NCI-H510A treated with DMSO at 0.1 percent for 48 hours (cell line): ENCODE results near the gene PITHD1.
"Not testable (repeated sequence)": the region's sequence is repeated elsewhere in the genome, so short reads cannot be mapped to it uniquely, and the experiment has no call there.

Experiments used
- DNase-seq: peaks from one replicate; lab custom pipeline; 2025; lab: John Stamatoyannopoulos, UW

PITHD1 gene

DNA sequence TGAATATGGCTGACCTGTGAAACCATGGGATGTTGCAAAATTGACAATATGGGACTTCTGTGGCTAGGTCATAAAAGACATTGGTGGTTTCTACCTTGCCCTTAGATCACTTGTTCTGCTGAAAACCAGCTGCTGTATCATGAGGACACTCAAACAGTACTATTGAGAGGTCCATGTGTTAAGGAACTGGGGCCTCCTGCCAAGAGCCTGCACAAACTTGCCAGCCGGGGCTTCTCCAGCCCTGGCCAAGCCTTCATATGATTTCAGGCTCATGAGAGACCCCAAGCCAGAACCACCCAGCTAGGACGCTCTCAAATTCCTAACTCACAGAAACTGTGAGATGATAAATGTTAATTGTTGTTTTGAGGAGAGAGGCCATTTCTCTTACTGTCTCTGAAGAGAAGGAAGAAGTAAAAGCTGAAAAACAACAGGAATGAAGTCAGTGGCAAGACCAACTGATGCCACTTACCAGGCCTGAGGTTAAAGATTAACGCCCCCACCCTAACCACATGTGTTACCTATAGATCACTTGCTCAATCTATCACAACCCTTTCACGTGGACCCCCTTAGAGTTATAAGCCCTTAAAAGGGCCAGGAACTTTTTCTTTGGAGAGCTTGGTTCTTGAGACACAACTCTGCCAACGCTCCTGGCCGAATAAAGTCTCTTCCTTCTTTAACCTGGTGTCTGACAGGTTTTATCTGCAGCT lies 3.9 kb upstream of the PITHD1 start:
- no peak for DNase-seq

DNA sequence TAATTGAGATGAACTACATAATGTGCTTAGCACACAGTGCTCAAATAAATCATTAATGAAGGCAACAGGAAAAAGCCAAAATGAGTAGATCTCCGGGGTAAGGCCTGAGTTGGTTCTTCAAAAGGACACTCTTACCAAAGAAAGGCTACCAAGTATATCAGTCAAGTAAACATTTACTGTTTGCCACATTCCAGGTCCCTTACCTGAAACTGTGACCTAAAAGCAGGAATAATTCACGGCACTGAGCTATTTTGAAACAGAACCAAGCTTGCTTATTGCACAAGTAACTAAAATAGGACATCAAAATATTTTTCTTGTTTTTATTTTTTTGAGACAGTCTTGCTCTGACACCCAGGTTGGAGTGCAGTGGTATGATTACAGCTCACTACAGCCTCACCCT lies 2.0 kb upstream of the PITHD1 start:
- no peak for DNase-seq

DNA sequence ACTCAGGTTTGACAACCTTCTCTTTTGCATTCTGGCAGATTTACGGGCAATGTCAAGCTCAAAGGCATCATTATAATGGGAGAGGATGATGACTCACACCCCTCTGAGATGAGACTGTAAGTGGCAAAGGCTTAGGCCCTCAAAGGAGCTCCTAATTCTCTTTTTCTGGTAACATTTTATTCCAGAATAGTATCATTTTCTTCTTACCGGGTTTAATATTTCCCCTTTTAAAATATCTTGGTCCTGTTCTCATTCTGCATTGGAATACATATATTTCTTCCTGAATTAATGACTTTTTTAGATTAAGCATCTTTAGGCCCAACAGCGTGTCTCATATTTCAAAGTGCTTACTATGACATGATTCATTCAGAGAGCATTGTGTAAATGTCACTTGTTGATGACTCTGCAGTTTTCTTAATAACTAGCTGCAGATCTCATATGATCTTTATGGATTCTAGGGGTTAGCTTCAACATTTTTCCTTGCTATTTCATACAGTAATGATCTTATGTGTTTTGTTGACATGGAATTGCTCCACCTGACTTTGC lies 1.7 kb downstream of the PITHD1 start:
- peak; percentile 9 for DNase-seq

DNA sequence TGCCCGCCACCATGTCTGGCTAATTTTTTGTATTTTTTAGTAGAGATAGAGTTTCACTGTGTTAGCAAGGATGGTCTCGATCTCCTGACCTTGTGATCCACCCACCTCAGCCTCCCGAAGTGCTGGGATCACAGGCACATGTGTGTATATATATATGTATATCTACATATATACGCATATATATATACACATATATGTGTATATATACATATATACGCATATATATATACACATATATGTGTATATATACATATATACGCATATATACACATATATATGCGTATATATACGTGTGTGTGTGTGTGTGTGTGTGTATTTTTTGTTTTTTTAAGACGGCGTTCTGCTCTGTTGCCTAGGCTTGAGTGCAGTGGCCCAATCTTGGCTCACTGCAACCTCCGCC lies 4.9 kb downstream of the PITHD1 start:
- DNase-seq: not testable (repeated sequence)

DNA sequence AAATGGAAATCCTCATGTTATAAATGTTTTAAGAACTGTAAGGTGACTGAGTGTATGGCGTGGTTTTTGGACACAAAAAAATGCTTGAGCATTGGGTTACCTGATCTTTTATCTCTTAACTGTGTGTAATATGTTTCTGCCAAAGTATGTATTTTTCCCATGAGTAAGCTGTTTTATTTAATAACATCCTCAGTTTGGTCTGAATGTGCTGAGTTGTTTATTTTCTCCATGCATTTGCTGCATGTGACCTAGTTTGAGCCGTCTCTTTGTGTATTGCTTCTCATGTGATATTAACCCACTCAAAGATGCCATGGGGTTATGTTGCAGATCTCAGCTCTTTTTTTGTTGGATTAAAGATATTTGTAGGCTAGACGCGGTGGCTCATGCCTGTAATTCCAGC lies 6.6 kb downstream of the PITHD1 start:
- no peak for DNase-seq

DNA sequence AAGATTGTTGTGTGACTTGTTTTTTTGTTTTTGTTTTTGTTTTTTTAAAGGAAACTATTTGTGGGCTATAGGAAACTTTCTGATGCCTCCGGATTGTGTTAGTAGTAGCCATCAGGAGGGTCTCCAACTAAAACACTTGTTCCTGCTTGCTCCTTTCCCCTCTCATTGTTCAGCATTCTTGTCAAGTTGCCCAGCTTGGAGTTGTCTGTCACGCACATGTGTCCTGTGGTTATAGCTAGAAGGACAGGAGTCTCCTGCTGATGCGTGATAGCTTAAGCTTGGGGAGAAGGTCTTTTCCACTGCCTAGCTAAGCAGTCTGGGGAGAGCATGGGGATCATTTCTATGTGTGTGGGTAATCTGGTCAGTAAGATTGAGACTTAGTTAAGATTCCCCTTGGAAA lies 9.5 kb downstream of the PITHD1 start:
- no peak for DNase-seq

DNA sequence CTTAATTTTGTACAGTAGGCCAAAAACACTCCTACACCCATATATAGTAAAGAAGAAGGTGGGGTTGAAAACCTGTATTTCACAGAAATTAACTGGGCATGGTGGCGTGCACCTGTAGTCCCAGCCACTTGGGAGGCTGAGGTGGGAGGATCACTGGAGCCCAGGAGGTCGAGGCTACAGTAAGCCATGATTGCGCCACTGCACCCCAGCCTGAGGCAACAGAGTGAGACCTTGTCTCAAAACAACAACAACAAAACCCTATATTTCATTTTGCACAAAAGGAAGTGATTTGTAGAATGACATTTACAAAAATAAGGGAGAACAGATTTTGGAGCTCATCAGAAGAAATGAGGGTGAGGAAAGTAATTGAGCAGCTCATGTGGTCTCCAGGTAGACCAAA lies 10.5 kb downstream of the PITHD1 start:
- DNase-seq: no peak

DNA sequence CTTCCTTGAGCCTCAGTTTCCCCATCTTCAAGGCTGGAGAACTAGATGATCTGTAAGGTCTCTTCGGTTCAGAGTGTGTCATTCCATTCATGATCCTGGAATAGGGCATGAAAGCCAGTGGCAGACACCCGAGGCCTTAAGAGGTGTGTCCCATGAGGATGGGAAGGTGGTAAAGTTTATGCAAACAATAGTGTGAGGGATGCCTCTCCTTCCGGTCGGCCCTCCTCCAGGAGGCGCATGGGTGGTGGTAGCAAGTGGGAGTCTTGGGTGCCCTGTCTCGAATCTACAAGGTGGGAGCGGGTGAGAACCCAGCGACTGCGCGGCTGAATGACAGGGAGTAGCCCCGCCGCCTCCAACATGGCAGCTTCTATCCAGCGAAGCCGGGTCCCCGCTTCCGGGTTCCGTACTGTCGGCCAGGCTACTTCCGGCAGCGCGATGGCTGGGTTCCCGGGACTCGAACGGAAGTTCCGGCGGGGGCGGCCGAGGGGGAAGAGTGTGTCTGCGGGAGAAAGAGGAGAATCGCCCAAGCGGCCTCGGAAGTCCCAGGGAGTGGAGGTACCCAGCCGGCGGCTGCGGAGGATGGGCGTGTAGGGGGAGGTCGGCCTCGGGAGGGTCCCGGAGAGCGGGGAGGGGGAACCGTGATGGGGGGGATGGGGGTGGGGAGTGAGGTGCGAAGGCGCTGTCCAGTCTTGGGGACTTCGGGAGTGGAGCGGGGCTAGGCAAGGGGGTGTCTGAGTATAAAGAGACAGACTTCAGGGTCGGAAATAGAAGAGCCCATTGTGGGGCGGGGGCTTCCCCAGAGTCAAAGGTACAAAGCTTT lies 12.7 kb downstream of the PITHD1 start, which contains the start of gene LYPLA2:
TSS of gene LYPLA2 (plus strand) at position 450 of the 820 bp plus-strand sequence. CDS start 1,538 bp downstream, outside the sequence.
- peak; percentile 73 for DNase-seq

DNA sequence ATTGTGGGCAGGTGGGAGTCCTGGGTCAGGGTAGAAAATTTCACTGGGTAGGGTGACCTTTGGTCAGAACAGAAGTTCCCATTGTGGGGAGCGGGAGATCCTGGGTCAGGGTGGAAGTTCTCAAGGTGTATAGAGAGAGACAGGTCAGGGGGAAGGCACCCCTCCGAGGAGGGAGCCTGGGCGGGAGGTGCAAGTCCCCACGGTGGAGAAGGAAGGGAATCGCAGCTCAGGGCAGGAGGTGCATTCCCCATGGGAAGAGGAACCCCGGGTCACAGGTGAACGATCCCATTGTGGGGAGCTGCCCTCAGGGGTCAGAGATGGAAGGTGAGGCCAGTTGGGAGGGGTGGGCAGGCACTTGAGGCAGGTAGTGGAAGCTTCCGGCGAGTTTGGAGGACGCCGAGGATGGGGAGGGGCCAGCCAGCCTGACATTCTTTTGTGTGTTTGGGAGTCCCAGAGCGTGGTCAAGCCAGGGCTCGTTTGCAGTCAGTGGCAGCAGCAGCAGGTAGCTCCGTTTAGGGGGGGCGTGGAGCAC lies 13.4 kb downstream of the PITHD1 start:
- DNase-seq: peak; percentile 6

DNA sequence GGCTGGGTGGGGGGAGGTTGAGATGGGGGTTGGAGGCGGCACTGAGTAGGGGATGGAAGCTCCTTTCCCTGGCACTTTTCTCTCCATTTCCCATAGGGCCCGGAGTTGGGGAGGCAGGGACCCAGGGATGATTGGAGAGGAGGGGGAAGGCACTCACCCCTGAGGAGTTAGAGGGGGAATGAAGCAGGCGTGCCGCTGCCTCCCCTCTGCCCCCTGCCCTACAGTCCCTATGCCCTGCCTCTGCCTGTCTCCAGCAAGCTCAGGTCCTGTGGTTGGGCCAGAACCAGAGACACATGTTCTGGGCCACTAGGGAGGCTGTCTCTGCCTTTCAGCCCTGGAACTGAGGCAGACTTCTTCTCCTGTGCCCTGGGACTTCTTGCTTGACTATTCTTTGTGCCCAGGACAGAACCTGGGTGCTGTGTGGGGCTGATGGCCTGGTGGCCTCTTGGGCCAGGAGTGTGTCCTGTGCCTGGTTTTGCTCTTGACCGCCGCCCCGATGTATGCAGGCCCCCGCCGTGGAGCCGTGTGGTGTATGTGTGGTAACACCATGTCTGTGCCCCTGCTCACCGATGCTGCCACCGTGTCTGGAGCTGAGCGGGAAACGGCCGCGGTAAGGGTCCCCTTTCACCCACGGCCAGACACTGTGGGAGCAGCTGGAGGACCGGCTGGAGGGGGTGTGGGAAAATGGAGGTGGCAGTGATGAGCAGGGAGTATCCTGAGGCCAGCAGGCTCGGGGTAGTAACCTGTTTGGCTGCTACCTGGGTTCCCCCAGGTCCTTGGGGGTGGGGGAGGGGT lies 14.1 kb downstream of the PITHD1 start:
- DNase-seq: no peak

DNA sequence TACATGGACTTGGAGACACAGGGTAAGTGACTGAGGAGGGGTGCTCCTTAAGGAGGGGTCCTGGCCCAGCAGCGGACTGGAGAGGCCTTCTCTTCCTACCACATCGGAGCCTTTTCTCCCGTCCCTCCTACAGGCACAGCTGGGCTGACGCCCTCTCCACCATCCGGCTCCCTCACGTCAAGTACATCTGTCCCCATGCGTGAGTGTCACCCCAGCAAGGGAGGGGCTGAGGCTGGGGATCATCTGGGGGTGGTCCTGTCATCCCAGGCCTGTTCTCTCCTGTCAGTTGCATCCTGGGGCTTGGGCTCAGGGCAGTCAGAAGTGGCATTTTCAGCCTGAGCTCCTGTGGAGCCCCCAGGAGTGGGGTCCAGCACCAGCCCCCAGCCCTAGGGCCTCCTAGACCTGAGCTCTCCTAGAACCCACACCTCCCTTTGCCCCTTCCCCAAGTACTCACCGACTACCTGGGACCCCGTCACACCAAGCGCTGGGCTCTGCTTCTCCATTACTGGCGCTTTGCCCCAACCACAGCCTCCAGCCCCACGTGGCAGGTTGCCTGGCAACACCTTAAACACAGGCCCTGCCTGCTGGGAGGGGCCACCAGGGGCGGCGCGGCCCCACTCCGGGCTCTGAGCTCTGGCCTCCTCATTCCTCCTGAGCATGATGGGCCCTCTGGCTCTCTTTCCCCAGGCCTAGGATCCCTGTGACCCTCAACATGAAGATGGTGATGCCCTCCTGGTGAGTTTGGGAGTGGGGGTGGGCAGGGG lies 15.0 kb downstream of the PITHD1 start:
- DNase-seq: no peak

DNA sequence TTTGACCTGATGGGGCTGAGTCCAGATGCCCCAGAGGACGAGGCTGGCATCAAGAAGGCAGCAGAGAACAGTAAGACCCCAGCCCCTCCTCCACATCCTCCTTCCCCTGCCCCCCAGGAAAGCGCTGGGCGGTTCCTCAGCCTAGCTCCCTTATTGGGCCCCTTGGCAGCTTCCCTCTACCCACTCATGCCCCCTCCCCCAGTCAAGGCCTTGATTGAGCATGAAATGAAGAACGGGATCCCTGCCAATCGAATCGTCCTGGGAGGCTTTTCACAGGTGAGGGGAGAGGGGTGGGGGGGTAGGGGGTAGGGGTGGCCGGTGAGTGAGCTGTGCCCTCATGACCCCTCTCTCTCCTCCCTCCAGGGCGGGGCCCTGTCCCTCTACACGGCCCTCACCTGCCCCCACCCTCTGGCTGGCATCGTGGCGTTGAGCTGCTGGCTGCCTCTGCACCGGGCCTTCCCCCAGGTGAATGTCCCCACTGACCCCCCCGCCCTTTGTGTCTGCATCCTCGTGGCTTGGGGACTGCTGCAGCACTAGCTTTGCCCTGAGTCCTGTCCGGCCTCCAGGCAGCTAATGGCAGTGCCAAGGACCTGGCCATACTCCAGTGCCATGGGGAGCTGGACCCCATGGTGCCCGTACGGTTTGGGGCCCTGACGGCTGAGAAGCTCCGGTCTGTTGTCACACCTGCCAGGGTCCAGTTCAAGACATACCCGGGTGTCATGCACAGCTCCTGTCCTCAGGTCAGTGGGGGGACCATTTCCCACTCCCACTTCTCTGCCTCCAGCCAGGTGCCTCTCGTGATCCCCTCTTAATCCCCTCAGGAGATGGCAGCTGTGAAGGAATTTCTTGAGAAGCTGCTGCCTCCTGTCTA lies 15.9 kb downstream of the PITHD1 start:
- DNase-seq: no peak

DNA sequence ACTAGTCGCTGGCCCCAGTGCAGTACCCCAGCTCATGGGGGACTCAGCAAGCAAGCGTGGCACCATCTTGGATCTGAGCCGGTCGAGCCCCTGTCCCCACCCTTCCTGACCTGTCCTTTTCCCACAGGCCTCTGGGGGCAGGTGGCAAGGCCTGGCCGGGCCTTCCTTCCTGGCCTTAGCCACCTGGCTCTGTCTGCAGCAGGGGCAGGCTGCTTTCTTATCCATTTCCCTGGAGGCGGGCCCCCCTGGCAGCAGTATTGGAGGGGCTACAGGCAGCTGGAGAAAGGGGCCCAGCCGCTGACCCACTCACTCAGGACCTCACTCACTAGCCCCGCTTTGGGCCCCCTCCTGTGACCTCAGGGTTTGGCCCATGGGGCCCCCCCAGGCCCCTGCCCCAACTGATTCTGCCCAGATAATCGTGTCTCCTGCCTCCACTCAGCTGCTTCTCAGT lies 16.5 kb downstream of the PITHD1 start:
- not testable (repeated sequence) for DNase-seq

DNA sequence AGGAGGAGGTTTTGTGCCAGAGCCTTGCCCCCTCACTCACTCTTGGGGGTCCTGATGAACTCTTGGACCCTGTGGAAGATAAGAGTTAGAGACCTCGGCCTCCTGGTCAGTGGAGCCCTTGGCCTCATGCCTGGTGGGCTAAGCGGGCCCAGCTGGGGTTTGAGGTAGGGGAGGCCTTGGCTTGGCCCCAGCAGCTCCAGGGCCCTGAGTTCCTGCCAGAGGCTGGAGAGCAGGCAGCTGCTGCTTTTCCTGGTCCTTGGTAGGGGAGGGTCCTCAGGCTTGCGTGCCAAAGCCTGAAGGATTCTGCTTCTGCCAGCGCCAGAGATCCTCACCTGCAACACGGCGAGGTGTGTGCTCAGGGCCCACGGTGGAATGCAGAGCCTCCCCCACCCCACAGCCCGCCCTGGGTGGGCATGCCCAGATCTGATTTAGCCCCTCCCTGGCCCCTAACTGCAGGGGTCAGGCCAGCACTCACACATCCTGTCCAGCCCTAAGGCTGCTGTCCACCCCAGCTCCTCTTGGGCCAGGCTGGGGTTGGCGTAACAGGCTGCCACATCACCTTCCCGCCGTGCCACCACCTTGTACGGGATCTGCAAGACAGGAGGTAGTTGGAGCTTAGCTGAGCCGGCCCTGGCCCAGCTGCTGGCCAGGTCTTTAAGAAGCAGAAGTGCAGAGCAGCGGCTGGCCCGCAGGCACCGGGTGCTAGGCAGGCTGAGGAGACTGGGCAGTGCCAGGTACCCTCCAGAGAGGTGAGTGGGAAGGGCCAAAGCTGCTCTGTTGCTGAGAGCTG lies 17.7 kb downstream of the PITHD1 start:
- DNase-seq: no peak

DNA sequence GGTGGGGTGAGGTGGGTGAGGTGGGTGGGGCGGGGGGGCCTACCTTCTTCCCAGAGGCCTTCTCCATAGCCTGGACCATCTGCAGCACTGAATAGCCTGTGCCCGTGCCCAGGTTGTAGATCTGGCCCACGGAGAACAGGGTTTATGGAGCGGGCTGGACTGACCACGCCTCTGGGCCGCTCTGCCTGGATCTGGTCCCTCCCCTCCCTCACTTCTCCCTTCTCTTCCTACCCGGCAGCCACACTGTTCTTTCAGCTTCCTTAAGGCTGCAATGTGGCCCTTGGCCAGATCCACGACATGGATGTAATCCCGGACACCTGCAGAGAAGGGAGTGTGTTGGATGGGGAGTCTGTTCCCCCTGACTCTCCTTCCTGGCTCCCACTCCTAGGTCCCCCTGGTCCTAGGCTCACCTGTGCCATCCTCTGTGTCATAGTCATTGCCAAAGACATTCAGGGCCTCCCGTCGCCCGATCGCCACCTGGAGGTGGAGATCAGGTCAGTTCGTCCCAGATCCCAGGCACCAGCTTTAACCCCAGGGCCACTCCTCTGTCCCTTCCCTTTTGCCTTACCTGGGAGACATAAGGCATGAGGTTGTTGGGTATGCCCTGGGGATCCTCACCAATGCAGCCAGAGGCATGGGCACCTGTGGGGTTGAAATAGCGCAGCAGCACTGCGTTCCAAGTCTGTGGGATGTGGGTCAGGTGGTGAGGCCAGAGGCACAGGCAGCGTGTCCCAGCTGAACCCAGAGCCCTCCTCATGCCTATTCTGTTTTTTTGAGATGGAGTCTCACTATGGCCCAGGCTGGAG lies 18.5 kb downstream of the PITHD1 start:
- no peak for DNase-seq

DNA sequence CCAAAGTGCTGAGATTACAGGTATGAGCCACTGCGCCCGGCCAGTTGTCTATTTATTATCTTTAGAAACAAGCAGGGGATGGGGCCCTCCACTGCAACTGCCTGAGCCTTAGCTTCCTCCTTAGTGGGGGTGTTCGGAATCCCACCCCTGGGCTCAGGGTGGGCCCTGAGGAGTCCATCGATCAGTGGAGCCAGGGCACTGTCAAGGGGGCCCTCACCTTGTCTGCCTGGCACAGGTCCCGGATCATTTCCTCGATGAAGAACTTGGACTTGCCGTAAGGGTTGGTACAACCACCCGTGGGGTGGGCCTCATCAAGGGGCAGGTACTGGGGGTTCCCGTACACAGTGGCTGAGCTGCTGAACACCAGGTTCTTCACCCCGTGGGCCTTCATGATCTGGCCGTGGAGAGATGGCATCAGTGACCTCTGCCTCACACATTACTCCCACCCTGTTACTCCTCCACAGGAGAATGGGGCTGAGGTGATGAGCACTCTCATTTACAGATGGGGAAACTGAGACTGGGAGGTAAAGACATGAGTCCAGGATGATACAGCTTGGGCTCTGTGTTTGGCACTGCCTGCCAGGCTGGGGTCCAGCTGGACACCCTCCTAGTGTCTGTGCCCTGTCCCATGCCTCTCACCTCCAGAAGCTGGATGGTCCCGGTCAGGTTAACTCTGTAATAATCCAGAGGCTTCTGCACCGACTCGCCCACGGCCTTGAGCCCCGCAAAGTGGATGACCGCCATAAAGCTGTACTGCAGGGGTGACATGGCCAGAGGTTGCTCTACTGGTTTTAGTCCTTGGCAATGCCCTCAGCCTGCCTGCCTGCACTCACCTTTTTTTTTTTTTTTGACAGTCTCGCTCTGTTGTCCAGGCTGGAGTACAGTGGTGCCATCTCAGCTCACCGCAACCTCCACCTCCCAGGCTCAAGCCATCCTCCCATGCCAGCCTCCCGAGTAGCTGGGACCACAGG lies 19.5 kb downstream of the PITHD1 start:
- DNase-seq: no peak

DNA sequence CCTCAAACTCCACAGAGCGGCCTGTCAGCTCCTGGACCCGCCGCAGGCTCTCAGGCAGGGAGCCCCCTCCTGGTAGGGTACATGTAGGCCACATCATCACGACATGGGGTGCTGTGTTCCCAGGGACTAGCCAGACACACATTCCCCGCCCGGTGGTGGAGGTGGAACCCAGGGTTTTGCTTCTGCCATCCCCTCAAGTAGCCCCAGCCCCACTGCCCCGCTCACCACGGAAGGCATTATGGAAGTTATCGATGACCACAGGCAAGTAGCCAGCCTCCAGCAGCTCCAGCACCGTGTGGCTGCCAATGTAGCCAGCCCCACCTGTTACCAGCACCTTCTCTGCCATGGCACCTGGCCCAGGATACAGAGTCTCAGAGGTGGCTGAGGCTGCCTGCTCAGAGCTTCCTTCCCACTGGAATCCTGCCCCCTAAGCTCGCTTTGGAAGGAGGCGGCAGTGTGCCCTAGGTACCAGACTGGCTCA lies 20.5 kb downstream of the PITHD1 start:
- DNase-seq: no peak
